CD4-positive, alpha-beta memory T cell (primary cell): Measurements from ENCODE around the gene AZIN2. TPM values are rescaled to one million over a fixed set of nuclear protein-coding genes. Genes with fewer than 3 reads are reported as not detected.

Source experiments
- CTCF ChIA-PET: fragments of 350-600 bp; sonication (Branson Sonifier 250); formaldehyde crosslinking; loops from one replicate; lab custom pipeline; 2021; ENCODE audit warnings: inconsistent platforms; ENCODE audit not compliant: partially characterized antibody; lab: Charles Lee
- POLR2A ChIA-PET: fragments of 350-600 bp; sonication (Branson Sonifier 250); formaldehyde crosslinking; loops from one replicate; lab custom pipeline; 2021; ENCODE audit not compliant: partially characterized antibody; lab: Charles Lee
- DNase-seq, 5 donors: peaks; one replicate each; pipeline versions ENCODE4 v3.0.0 to v3.0.0-alpha.2; 2020 to 2022; ENCODE audit warnings: mixed read lengths in 1 of 5
- H3K27ac ChIP-seq: one replicate; pipeline ENCODE4 v1.7.0; 2013; ENCODE audit warnings: low read depth, low read length
- H3K27me3 ChIP-seq: 2 replicates; pipeline ENCODE4 v1.7.0; 2013; ENCODE audit warnings: mild to moderate bottlenecking, low read length, moderate library complexity; ENCODE audit not compliant: insufficient read depth
- H3K36me3 ChIP-seq: 2 replicates; pipeline ENCODE4 v1.7.0; 2013; ENCODE audit warnings: mild to moderate bottlenecking, low read length, moderate library complexity; ENCODE audit not compliant: insufficient read depth
- H3K4me1 ChIP-seq: 2 replicates; pipeline ENCODE4 v1.7.0; 2013; ENCODE audit warnings: mild to moderate bottlenecking, low read length, moderate library complexity; ENCODE audit not compliant: insufficient read depth
- H3K4me3 ChIP-seq, 2 donors: one replicate each; pipeline ENCODE4 v1.7.0; 2013; ENCODE audit warnings: low read length in 2 of 2, mild to moderate bottlenecking in 1 of 2
- H3K9me3 ChIP-seq, 2 donors: one replicate each; pipeline ENCODE4 v1.7.0; 2013; ENCODE audit warnings: low read length in 2 of 2, control low read depth in 1 of 2; ENCODE audit not compliant: control insufficient read depth in 1 of 2
- H3K27ac Mint-ChIP-seq, 7 donors: one replicate each; pipeline ENCODE4 v1.8.0; 2020 to 2021; ENCODE audit warnings: mixed read lengths in 7 of 7, mild to moderate bottlenecking in 6 of 7, inconsistent platforms in 3 of 7, moderate library complexity in 3 of 7
- H3K27me3 Mint-ChIP-seq, 2 donors: one replicate each; pipeline ENCODE4 v1.8.0; 2020 to 2021; ENCODE audit warnings: mixed read lengths in 2 of 2
- H3K36me3 Mint-ChIP-seq, 2 donors: one replicate each; pipeline ENCODE4 v1.8.0; 2020 to 2021; ENCODE audit warnings: mixed read lengths in 2 of 2, inconsistent platforms in 1 of 2, mild to moderate bottlenecking in 1 of 2
- H3K4me1 Mint-ChIP-seq, 4 donors: one replicate each; pipeline ENCODE4 v1.8.0; 2020 to 2021; ENCODE audit warnings: mixed read lengths in 4 of 4, mild to moderate bottlenecking in 1 of 4
- H3K4me3 Mint-ChIP-seq, 8 donors: one replicate each; pipeline ENCODE4 v1.8.0; 2020 to 2021; ENCODE audit warnings: mixed read lengths in 8 of 8, mild to moderate bottlenecking in 7 of 8, moderate library complexity in 6 of 8, inconsistent platforms in 3 of 8
- H3K9me3 Mint-ChIP-seq, 8 donors: one replicate each; pipeline ENCODE4 v1.8.0; 2020 to 2021; ENCODE audit warnings: mixed read lengths in 8 of 8, mild to moderate bottlenecking in 5 of 8, inconsistent platforms in 3 of 8, moderate library complexity in 1 of 8
- intact Hi-C: fragments of 100-400 bp; cut with micrococcal nuclease; formaldehyde crosslinking; loops from one replicate; pipeline ENCODE4 v1.15.1; 2023
- polyA plus RNA-seq, 2 donors: library from polyadenylated mRNA; unstranded; fragments of 300-500 nt; fragmentation: Illumina TruSeq; gene quantifications; one replicate each; pipeline ENCODE4 v1.2.3, GENCODE V29; 2021
- total RNA-seq, 2 experiments: library from RNA; stranded (reverse); gene quantifications; one replicate each; pipeline ENCODE4 v1.2.3, GENCODE V29; 2021

The AZIN2 gene
- total and polyA plus RNA-seq, 4 experiments from 2014 or later: 5.4 to 8.0 (median 6.8) TPM

GRCh38 chr1:33146003-33146402 is 65.0 kb downstream of the AZIN2 start:
- H3K27ac ChIP-seq: no peak overlapping the region
- peaks cover 21% of the 10 kb centered on the region for H3K36me3 ChIP-seq
- H3K4me1 ChIP-seq: no peaks in the 10 kb centered on the region
- Mint-ChIP-seq H3K4me3 (no peak overlapping the region), H3K9me3 (no peaks in the 10 kb centered on the region), H3K4me1 (peaks cover 4 to 8% (median 6%) of the 10 kb centered on the region in 4 donors), H3K27me3 (no peaks in the 10 kb centered on the region), H3K36me3 (peaks cover 6 to 58% of the 10 kb centered on the region in 2 donors), H3K27ac (peak overlapping the region in 3 of 7 donors; percentile 7 to 42 (median 14))
- intact Hi-C loops: no loop called here
- ChIA-PET CTCF (interaction anchor here (2.7 kb wide), 1 partner anchor 19 kb away, joined by 13 read pairs; no protein-coding TSS in a partner anchor), POLR2A (interaction anchor here (5.3 kb wide), 1 partner anchor 19 kb away, joined by 22 read pairs; no protein-coding TSS in a partner anchor)
- no peaks in the 10 kb centered on the region for H3K9me3 ChIP-seq
- no peak overlapping the region for H3K4me3 ChIP-seq
- no peaks in the 10 kb centered on the region for H3K27me3 ChIP-seq
- DNase-seq: no peak

DNA sequence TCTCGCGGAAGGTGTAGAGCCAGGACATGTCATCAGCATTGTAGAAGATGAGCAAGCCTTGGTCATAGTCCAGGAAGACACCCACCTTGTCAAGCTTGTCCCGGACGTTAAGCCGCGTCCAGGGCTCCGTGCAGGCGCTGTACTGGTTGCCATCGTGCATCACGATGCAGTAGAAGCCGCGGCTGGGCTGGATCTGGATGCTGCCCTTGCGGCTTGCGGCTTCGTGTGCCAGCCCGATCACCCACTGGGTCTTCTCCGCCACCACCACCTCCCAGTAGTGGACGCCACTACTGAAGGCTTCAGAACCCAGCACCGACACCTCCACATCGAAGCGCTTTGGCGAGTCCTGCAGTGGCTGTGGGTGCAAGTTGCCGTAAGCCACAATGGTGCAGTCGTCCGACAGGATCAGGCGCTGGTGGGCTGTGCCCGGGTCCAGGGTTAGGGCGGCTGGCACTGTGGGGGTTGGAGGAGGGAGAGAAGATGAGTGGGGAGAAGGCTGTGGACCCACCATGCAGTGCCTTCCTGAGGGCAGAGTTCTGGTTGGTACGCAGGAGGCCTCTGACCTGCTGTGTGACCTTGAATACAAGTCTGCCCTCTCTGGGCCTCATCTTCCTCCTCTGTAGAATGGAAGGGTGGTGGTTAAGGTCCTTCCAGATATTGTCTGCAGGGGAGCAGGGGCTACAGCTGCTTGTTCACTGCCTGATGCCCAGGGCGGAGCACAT is 66.5 kb downstream of the AZIN2 start:
- H3K36me3 Mint-ChIP-seq: peaks cover 6 to 57% of the 10 kb centered on the region in 2 donors
- intact Hi-C loops: no loop called here

GRCh38 chr1:33147997-33148314 is 67.0 kb downstream of the AZIN2 start:
- Histone ChIP-seq H3K4me1 (no peaks in the 10 kb centered on the region), H3K27ac (no peak overlapping the region), H3K9me3 (no peaks in the 10 kb centered on the region), H3K4me3 (no peak overlapping the region), H3K36me3 (peaks cover 21% of the 10 kb centered on the region), H3K27me3 (no peaks in the 10 kb centered on the region)
- CTCF ChIA-PET: interaction anchor here (2.7 kb wide), 1 partner anchor 21 kb away, joined by 13 read pairs; no protein-coding TSS in a partner anchor
- POLR2A ChIA-PET: interaction anchor here (1.0 kb wide), 1 partner anchor 52 kb away, joined by 4 read pairs; no protein-coding TSS in a partner anchor
- Mint-ChIP-seq H3K4me3 (no peak overlapping the region), H3K4me1 (peaks cover 0 to 6% (median under 1%) of the 10 kb centered on the region in 4 donors), H3K36me3 (peaks cover 6 to 60% of the 10 kb centered on the region in 2 donors), H3K9me3 (no peaks in the 10 kb centered on the region), H3K27me3 (no peaks in the 10 kb centered on the region), H3K27ac (peak overlapping the region in 2 of 7 donors; percentile 57 to 59)
- peak in 2 of 5 donors; percentile 17 to 18 for DNase-seq
- intact Hi-C loops: no loop called here

More for the DNA sequence above, 66.5 kb downstream of the AZIN2 start:
- no peaks in the 10 kb centered on the region for H3K9me3 Mint-ChIP-seq
- Histone ChIP-seq H3K36me3 (peaks cover 21% of the 10 kb centered on the region), H3K27ac (no peak overlapping the region), H3K4me3 (no peak overlapping the region), H3K27me3 (no peaks in the 10 kb centered on the region), H3K9me3 (no peaks in the 10 kb centered on the region), H3K4me1 (no peaks in the 10 kb centered on the region)
- ChIA-PET CTCF (interaction anchor here (2.7 kb wide), 1 partner anchor 20 kb away, joined by 13 read pairs; no protein-coding TSS in a partner anchor), POLR2A (interaction anchor here (1.0 kb wide), 1 partner anchor 52 kb away, joined by 4 read pairs; no protein-coding TSS in a partner anchor)
- H3K27me3 Mint-ChIP-seq: no peaks in the 10 kb centered on the region
- H3K4me1 Mint-ChIP-seq: peaks cover 0 to 6% (median under 1%) of the 10 kb centered on the region in 4 donors
- DNase-seq: no peak
- H3K27ac Mint-ChIP-seq: peak overlapping the region in 4 of 7 donors; percentile 31 to 59 (median 54)
- no peak overlapping the region for H3K4me3 Mint-ChIP-seq

DNA sequence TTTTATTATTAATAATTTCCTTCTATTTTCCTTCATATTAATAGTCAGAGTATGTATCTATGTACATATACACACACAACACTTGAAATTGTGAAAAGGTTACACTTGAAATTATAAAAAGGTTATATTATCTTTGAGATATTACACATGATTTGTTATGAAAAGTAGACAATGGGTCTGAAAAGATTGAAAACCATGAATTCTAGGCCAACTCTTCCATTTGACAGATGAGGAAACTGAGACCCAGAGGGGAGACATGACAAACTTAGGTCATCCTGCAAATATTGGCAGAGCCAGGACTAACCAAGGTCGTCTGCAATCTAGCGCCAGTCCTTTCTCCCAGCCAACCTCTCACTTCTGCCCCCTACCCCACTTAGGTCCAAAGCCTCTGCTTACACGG is 67.7 kb downstream of the AZIN2 start:
- intact Hi-C loops: no loop called here
- Histone ChIP-seq H3K27me3 (no peaks in the 10 kb centered on the region), H3K9me3 (no peaks in the 10 kb centered on the region), H3K4me1 (no peaks in the 10 kb centered on the region), H3K4me3 (no peak overlapping the region), H3K27ac (no peak overlapping the region), H3K36me3 (peaks cover 21% of the 10 kb centered on the region)
- Mint-ChIP-seq H3K27ac (peak overlapping the region in 2 of 7 donors; percentile 22 to 37), H3K27me3 (no peaks in the 10 kb centered on the region), H3K4me1 (peaks cover 0 to 3% (median under 1%) of the 10 kb centered on the region in 4 donors), H3K9me3 (no peaks in the 10 kb centered on the region), H3K4me3 (no peak overlapping the region), H3K36me3 (peaks cover 7 to 57% of the 10 kb centered on the region in 2 donors)
- ChIA-PET CTCF (interaction anchor here (2.7 kb wide), 1 partner anchor 21 kb away, joined by 13 read pairs; no protein-coding TSS in a partner anchor), POLR2A (no interaction called here)
- DNase-seq: no peak

GRCh38 chr1:33149453-33150190 is 68.7 kb downstream of the AZIN2 start:
- intact Hi-C loops: no loop called here
- Mint-ChIP-seq H3K9me3 (no peaks in the 10 kb centered on the region), H3K27me3 (no peaks in the 10 kb centered on the region), H3K27ac (peak overlapping the region in 2 of 7 donors; percentile 52 to 63), H3K36me3 (peaks cover 11 to 56% of the 10 kb centered on the region in 2 donors), H3K4me1 (peaks cover 0 to 5% (median 4%) of the 10 kb centered on the region in 4 donors), H3K4me3 (no peak overlapping the region)
- no peaks in the 10 kb centered on the region for H3K4me1 ChIP-seq
- no peaks in the 10 kb centered on the region for H3K27me3 ChIP-seq
- DNase-seq: no peak
- no peak overlapping the region for H3K27ac ChIP-seq
- ChIA-PET POLR2A (interaction anchor here (1.1 kb wide), 1 partner anchor 22 kb away, joined by 4 read pairs; no protein-coding TSS in a partner anchor), CTCF (interaction anchor here (0.8 to 1.6 kb wide), 2 partner anchors 13 to 22 kb away, joined by 3 to 4 read pairs; no protein-coding TSS in a partner anchor)
- no peaks in the 10 kb centered on the region for H3K9me3 ChIP-seq
- H3K36me3 ChIP-seq: peaks cover 24% of the 10 kb centered on the region
- no peak overlapping the region for H3K4me3 ChIP-seq

- DNase-seq: no peak
- POLR2A ChIA-PET: interaction anchor here (1.1 kb wide), 1 partner anchor 23 kb away, joined by 4 read pairs; no protein-coding TSS in a partner anchor
- no peaks in the 10 kb centered on the region for H3K9me3 ChIP-seq
- no peaks in the 10 kb centered on the region for H3K27me3 Mint-ChIP-seq
- H3K4me3 ChIP-seq: no peak overlapping the region
- H3K4me3 Mint-ChIP-seq: no peak overlapping the region
- intact Hi-C loops: no loop called here
- H3K27ac ChIP-seq: no peak overlapping the region
- no peaks in the 10 kb centered on the region for H3K27me3 ChIP-seq
- CTCF ChIA-PET: interaction anchor here (1.5 to 1.6 kb wide), 2 partner anchors 14 to 23 kb away, joined by 3 to 4 read pairs; no protein-coding TSS in a partner anchor
- H3K4me1 Mint-ChIP-seq: peaks cover 0 to 5% (median 4%) of the 10 kb centered on the region in 4 donors
- peak overlapping the region in 5 of 7 donors; percentile 10 to 72 (median 47) for H3K27ac Mint-ChIP-seq
- peaks cover 17% of the 10 kb centered on the region for H3K36me3 ChIP-seq
- H3K9me3 Mint-ChIP-seq: no peaks in the 10 kb centered on the region
- H3K4me1 ChIP-seq: no peaks in the 10 kb centered on the region
- peaks cover 14 to 54% of the 10 kb centered on the region in 2 donors for H3K36me3 Mint-ChIP-seq
Measured at GRCh38 chr1:33150522-33150921, 69.6 kb downstream of the AZIN2 start.
